ENCODE measurements around the gene PITPNC1. TPM values are rescaled to one million over a fixed set of nuclear protein-coding genes. Genes with fewer than 3 reads are reported as not detected.

The PITPNC1 gene
- total RNA-seq, 1 donor from 2014 or later: 12.4 TPM

- DNase-seq (ENCODE audit: low read depth) (no peak), FAIRE-seq (no peak)
- Histone ChIP-seq H3K4me1 (ENCODE audit: insufficient read depth, low read length) (no peaks in the 10 kb centered on the region), H3K4me3 (ENCODE audit: insufficient read depth, low read depth, low read length) (no peak overlapping the region), H3K36me3 (ENCODE audit: insufficient read depth, low read length) (no peaks in the 10 kb centered on the region), H3K27ac (ENCODE audit: low read depth, low read length) (no peak overlapping the region), H3K9ac (ENCODE audit: low read length) (no peak overlapping the region), H3K79me2 (ENCODE audit: insufficient read depth, low read length) (no peaks in the 10 kb centered on the region), H3K9me3 (ENCODE audit: insufficient read depth, low read depth, low read length) (peaks cover 2% of the 10 kb centered on the region), H2AFZ (ENCODE audit: low read depth, low read length) (no peak overlapping the region), H3K27me3 (ENCODE audit: insufficient read depth, low read length) (no peaks in the 10 kb centered on the region), H4K20me1 (ENCODE audit: insufficient read depth, low read length) (no peaks in the 10 kb centered on the region), H3K4me2 (ENCODE audit: low read length) (no peak overlapping the region)
- TF ChIP-seq CTCF (IDR thresholded peaks at IDR 0.05; ENCODE audit: insufficient read depth, low read depth, low read length) (no peak), EZH2 (IDR thresholded peaks at IDR 0.05; ENCODE audit: insufficient read depth, low read length) (no peak)
- H3K27ac Mint-ChIP-seq (ENCODE audit: unreplicated experiment): no peak overlapping the region
- no peaks in the 10 kb centered on the region for H3K4me1 Mint-ChIP-seq (ENCODE audit: low read depth, unreplicated experiment)
- H3K27me3 Mint-ChIP-seq (ENCODE audit: low read depth, unreplicated experiment): no peaks in the 10 kb centered on the region
- no peak overlapping the region for H3K4me3 Mint-ChIP-seq (ENCODE audit: unreplicated experiment)
- H3K9me3 Mint-ChIP-seq (ENCODE audit: unreplicated experiment): peaks cover 7% of the 10 kb centered on the region
- H3K36me3 Mint-ChIP-seq (ENCODE audit: low read depth, unreplicated experiment): peaks cover 6% of the 10 kb centered on the region
These were observed 286.4 kb downstream of the PITPNC1 start for GRCh38 chr17:67663457-67663856.

- H3K27ac ChIP-seq (ENCODE audit: low read depth, low read length): no peak overlapping the region
- no peak overlapping the region for H3K9ac ChIP-seq (ENCODE audit: low read length)
- H3K4me1 ChIP-seq (ENCODE audit: insufficient read depth, low read length): no peaks in the 10 kb centered on the region
- H3K27ac Mint-ChIP-seq (ENCODE audit: unreplicated experiment): no peak overlapping the region
- no peaks in the 10 kb centered on the region for H3K27me3 Mint-ChIP-seq (ENCODE audit: low read depth, unreplicated experiment)
- H4K20me1 ChIP-seq (ENCODE audit: insufficient read depth, low read length): no peaks in the 10 kb centered on the region
- no peaks in the 10 kb centered on the region for H3K36me3 ChIP-seq (ENCODE audit: insufficient read depth, low read length)
- H3K9me3 ChIP-seq (ENCODE audit: insufficient read depth, low read depth, low read length): no peaks in the 10 kb centered on the region
- H3K4me3 ChIP-seq (ENCODE audit: insufficient read depth, low read depth, low read length): no peak overlapping the region
- H3K36me3 Mint-ChIP-seq (ENCODE audit: low read depth, unreplicated experiment): peaks cover 3% of the 10 kb centered on the region
- H3K9me3 Mint-ChIP-seq (ENCODE audit: unreplicated experiment): peaks cover 5% of the 10 kb centered on the region
- no peak for TF ChIP-seq EZH2 (IDR thresholded peaks at IDR 0.05; ENCODE audit: insufficient read depth, low read length)
- TF ChIP-seq CTCF (IDR thresholded peaks at IDR 0.05; ENCODE audit: insufficient read depth, low read depth, low read length): no peak
- no peak overlapping the region for H3K4me3 Mint-ChIP-seq (ENCODE audit: unreplicated experiment)
- H3K4me1 Mint-ChIP-seq (ENCODE audit: low read depth, unreplicated experiment): no peaks in the 10 kb centered on the region
- H3K79me2 ChIP-seq (ENCODE audit: insufficient read depth, low read length): no peaks in the 10 kb centered on the region
- FAIRE-seq (no peak), DNase-seq (ENCODE audit: low read depth) (no peak)
- H3K4me2 ChIP-seq (ENCODE audit: low read length): no peak overlapping the region
- no peaks in the 10 kb centered on the region for H3K27me3 ChIP-seq (ENCODE audit: insufficient read depth, low read length)
- H2AFZ ChIP-seq (ENCODE audit: low read depth, low read length): no peak overlapping the region
These were observed 288.9 kb downstream of the PITPNC1 start for GRCh38 chr17:67666028-67666427.

GRCh38 chr17:67666710-67667109, 289.6 kb downstream of the PITPNC1 start:
- no peak overlapping the region for H3K9ac ChIP-seq (ENCODE audit: low read length)
- Mint-ChIP-seq H3K4me3 (ENCODE audit: unreplicated experiment) (no peak overlapping the region), H3K27ac (ENCODE audit: unreplicated experiment) (no peak overlapping the region), H3K36me3 (ENCODE audit: low read depth, unreplicated experiment) (no peaks in the 10 kb centered on the region), H3K27me3 (ENCODE audit: low read depth, unreplicated experiment) (no peaks in the 10 kb centered on the region), H3K4me1 (ENCODE audit: low read depth, unreplicated experiment) (no peaks in the 10 kb centered on the region), H3K9me3 (ENCODE audit: unreplicated experiment) (peaks cover 5% of the 10 kb centered on the region)
- TF ChIP-seq EZH2 (IDR thresholded peaks at IDR 0.05; ENCODE audit: insufficient read depth, low read length): no peak
- no peak for TF ChIP-seq CTCF (IDR thresholded peaks at IDR 0.05; ENCODE audit: insufficient read depth, low read depth, low read length)
- H3K27ac ChIP-seq (ENCODE audit: low read depth, low read length): no peak overlapping the region
- H3K79me2 ChIP-seq (ENCODE audit: insufficient read depth, low read length): no peaks in the 10 kb centered on the region
- no peaks in the 10 kb centered on the region for H3K4me1 ChIP-seq (ENCODE audit: insufficient read depth, low read length)
- no peaks in the 10 kb centered on the region for H3K36me3 ChIP-seq (ENCODE audit: insufficient read depth, low read length)
- H4K20me1 ChIP-seq (ENCODE audit: insufficient read depth, low read length): no peaks in the 10 kb centered on the region
- no peak overlapping the region for H2AFZ ChIP-seq (ENCODE audit: low read depth, low read length)
- no peaks in the 10 kb centered on the region for H3K9me3 ChIP-seq (ENCODE audit: insufficient read depth, low read depth, low read length)
- no peak overlapping the region for H3K4me2 ChIP-seq (ENCODE audit: low read length)
- no peak overlapping the region for H3K4me3 ChIP-seq (ENCODE audit: insufficient read depth, low read depth, low read length)
- FAIRE-seq (no peak), DNase-seq (ENCODE audit: low read depth) (no peak)
- H3K27me3 ChIP-seq (ENCODE audit: insufficient read depth, low read length): no peaks in the 10 kb centered on the region
